ENCODE results near the gene SUSD4.

DNA sequence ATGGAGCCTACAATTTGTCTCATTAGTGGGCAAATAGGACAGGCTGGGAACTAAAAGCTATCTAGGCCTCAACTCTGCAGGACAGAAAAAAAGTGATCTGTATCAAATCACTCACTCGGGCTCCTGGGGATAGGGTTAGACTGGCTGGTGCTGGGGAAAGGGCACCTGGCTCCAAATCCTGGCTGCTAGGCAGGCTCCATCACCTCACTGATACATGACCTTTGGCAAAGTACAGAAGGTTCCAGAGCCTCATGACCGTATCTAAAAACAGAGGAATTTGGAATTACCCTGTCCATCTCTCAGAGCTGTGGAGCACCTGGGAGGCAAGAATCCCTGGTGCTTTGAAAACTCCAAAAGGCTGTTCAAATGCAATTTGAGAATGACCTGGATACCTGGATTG is 51.7 kb downstream of the SUSD4 start:
- TF ChIP-seq POLR2A (IDR thresholded peaks at IDR 0.05; ENCODE audit: low read depth, low read length) (no peak), SPI1 (IDR thresholded peaks at IDR 0.05; ENCODE audit: low read depth, low read length) (no peak), TAF1 (IDR thresholded peaks at IDR 0.05; ENCODE audit: low read depth, low read length) (no peak), POLR2AphosphoS5 (IDR thresholded peaks at IDR 0.05; ENCODE audit: low read depth, low read length) (no peak), POU2F2 (IDR thresholded peaks at IDR 0.05; ENCODE audit: low read depth, low read length) (no peak), PAX5 (IDR thresholded peaks at IDR 0.05; ENCODE audit: insufficient read depth, low read length, severe bottlenecking) (no peak)
